ENCODE results near the gene TBX19. TPM values are rescaled to one million over a fixed set of nuclear protein-coding genes. Genes with fewer than 3 reads are reported as not detected.

Gene TBX19
- total RNA-seq, 1 donor from 2014 or later = 1.8 TPM

DNA sequence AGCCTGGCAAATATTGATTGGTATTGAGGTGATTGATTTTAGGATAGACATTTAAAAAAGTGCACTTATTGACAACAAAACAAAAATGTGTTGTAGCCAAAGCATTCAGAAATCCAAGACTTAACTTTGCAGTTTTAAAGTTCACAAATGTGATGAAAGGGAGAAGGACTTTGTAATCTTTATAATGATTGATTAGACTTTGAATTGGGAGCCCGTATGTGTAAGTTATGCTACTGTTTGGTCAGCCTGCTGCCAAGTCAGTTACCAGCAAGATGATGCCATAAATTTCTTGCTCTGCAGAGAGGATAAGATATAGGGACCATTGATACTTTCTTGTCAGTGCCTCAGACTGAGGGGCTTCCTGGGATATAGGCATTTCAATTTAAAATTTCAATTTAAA, 39.5 kb downstream of the TBX19 start:
- TF ChIP-seq, protein P1, sequence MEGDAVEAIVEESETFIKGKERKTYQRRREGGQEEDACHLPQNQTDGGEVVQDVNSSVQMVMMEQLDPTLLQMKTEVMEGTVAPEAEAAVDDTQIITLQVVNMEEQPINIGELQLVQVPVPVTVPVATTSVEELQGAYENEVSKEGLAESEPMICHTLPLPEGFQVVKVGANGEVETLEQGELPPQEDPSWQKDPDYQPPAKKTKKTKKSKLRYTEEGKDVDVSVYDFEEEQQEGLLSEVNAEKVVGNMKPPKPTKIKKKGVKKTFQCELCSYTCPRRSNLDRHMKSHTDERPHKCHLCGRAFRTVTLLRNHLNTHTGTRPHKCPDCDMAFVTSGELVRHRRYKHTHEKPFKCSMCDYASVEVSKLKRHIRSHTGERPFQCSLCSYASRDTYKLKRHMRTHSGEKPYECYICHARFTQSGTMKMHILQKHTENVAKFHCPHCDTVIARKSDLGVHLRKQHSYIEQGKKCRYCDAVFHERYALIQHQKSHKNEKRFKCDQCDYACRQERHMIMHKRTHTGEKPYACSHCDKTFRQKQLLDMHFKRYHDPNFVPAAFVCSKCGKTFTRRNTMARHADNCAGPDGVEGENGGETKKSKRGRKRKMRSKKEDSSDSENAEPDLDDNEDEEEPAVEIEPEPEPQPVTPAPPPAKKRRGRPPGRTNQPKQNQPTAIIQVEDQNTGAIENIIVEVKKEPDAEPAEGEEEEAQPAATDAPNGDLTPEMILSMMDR (IDR thresholded peaks at IDR 0.05) = no peak
- H3K4me1 Mint-ChIP-seq (ENCODE audit: low read depth) = peaks cover 25% of the 10 kb centered on the region
- no peaks in the 10 kb centered on the region for H3K27me3 Mint-ChIP-seq (ENCODE audit: low read depth)
- H3K4me3 Mint-ChIP-seq (ENCODE audit: unreplicated experiment) = no peak overlapping the region
- H3K9me3 Mint-ChIP-seq (ENCODE audit: low read depth) = peaks cover 4% of the 10 kb centered on the region
- no peak for DNase-seq (ENCODE audit: low spot score)
- no peaks in the 10 kb centered on the region for H3K36me3 Mint-ChIP-seq (ENCODE audit: low read depth)
- H3K27ac Mint-ChIP-seq (ENCODE audit: unreplicated experiment) = peak overlapping the region; percentile 27

- TF ChIP-seq, protein P1 (IDR thresholded peaks at IDR 0.05) = no peak
- H3K27me3 Mint-ChIP-seq (ENCODE audit: low read depth) = no peaks in the 10 kb centered on the region
- peaks cover 4% of the 10 kb centered on the region for H3K9me3 Mint-ChIP-seq (ENCODE audit: low read depth)
- DNase-seq (ENCODE audit: low spot score) = no peak
- H3K4me3 Mint-ChIP-seq (ENCODE audit: unreplicated experiment) = no peak overlapping the region
- H3K27ac Mint-ChIP-seq (ENCODE audit: unreplicated experiment) = peak overlapping the region; percentile 32
- no peaks in the 10 kb centered on the region for H3K36me3 Mint-ChIP-seq (ENCODE audit: low read depth)
- H3K4me1 Mint-ChIP-seq (ENCODE audit: low read depth) = peaks cover 25% of the 10 kb centered on the region
Measured at GRCh38 chr1:168320800-168321450, 40.2 kb downstream of the TBX19 start.

DNA sequence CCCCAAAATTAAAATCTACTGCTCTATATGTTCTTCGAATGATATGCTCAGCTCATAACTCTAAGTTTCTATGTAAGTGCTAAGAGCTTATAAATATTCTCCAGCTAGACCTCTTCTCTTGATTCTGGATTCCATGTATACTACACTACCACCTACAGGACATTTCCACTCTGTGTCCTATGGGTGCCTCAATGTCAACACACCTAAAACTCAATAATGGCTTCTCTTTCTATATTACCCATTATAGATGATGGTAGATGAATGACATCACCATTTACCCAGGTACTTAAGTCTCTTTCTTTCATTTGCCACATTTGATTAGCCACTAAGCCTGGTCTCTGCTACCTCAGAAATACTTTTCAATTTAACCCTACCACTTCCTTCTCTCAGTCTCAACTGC, 41.3 kb downstream of the TBX19 start:
- H3K36me3 Mint-ChIP-seq (ENCODE audit: low read depth) = no peaks in the 10 kb centered on the region
- no peaks in the 10 kb centered on the region for H3K27me3 Mint-ChIP-seq (ENCODE audit: low read depth)
- peaks cover 4% of the 10 kb centered on the region for H3K9me3 Mint-ChIP-seq (ENCODE audit: low read depth)
- H3K4me3 Mint-ChIP-seq (ENCODE audit: unreplicated experiment) = no peak overlapping the region
- H3K27ac Mint-ChIP-seq (ENCODE audit: unreplicated experiment) = no peak overlapping the region
- TF ChIP-seq, protein P1 (IDR thresholded peaks at IDR 0.05) = peak; percentile 75
- no peak for DNase-seq (ENCODE audit: low spot score)
- peaks cover 25% of the 10 kb centered on the region for H3K4me1 Mint-ChIP-seq (ENCODE audit: low read depth)

GRCh38 chr1:168324745-168325425, 44.2 kb downstream of the TBX19 start:
- peaks cover 4% of the 10 kb centered on the region for H3K9me3 Mint-ChIP-seq (ENCODE audit: low read depth)
- peaks cover 18% of the 10 kb centered on the region for H3K4me1 Mint-ChIP-seq (ENCODE audit: low read depth)
- no peak for DNase-seq (ENCODE audit: low spot score)
- H3K36me3 Mint-ChIP-seq (ENCODE audit: low read depth) = no peaks in the 10 kb centered on the region
- H3K27me3 Mint-ChIP-seq (ENCODE audit: low read depth) = no peaks in the 10 kb centered on the region
- no peak overlapping the region for H3K27ac Mint-ChIP-seq (ENCODE audit: unreplicated experiment)
- no peak overlapping the region for H3K4me3 Mint-ChIP-seq (ENCODE audit: unreplicated experiment)
- TF ChIP-seq, protein P1 (IDR thresholded peaks at IDR 0.05) = no peak

- no peak overlapping the region for H3K27ac Mint-ChIP-seq (ENCODE audit: unreplicated experiment)
- DNase-seq (ENCODE audit: low spot score) = no peak
- TF ChIP-seq, protein P1 (IDR thresholded peaks at IDR 0.05) = no peak
- no peaks in the 10 kb centered on the region for H3K27me3 Mint-ChIP-seq (ENCODE audit: low read depth)
- H3K9me3 Mint-ChIP-seq (ENCODE audit: low read depth) = peaks cover 4% of the 10 kb centered on the region
- no peaks in the 10 kb centered on the region for H3K4me1 Mint-ChIP-seq (ENCODE audit: low read depth)
- H3K4me3 Mint-ChIP-seq (ENCODE audit: unreplicated experiment) = no peak overlapping the region
- H3K36me3 Mint-ChIP-seq (ENCODE audit: low read depth) = peaks cover 1% of the 10 kb centered on the region
Measured at GRCh38 chr1:168328731-168329364, 48.2 kb downstream of the TBX19 start.

Measured in chondrocyte (in vitro differentiated cells).